T47D (cell line): ENCODE data around the gene SLC17A7.
A peak's percentile ranks its signal among the peaks of the same experiment; 100 is the strongest.

Source experiments
- DNase-seq, 2 experiments: peaks; one replicate each; pipeline versions ENCODE4 v3.0.0 to v3.0.0-alpha.2; 2011 to 2012; ENCODE audit warnings: low read depth in 1 of 2, low spot score in 1 of 2
- JUND ChIP-seq: IDR thresholded peaks from 2 replicates; pipeline ENCODE4 v1.6.1; 2012; ENCODE audit warnings: low read depth
- in situ Hi-C: cut with HindIII; loops from 2 replicates; pipeline ENCODE4 v1.10.0; 2016; ENCODE audit warnings: low sequenced_read_pairs, low pct_unique_long_range_greater_than_20kb

Gene SLC17A7

DNA sequence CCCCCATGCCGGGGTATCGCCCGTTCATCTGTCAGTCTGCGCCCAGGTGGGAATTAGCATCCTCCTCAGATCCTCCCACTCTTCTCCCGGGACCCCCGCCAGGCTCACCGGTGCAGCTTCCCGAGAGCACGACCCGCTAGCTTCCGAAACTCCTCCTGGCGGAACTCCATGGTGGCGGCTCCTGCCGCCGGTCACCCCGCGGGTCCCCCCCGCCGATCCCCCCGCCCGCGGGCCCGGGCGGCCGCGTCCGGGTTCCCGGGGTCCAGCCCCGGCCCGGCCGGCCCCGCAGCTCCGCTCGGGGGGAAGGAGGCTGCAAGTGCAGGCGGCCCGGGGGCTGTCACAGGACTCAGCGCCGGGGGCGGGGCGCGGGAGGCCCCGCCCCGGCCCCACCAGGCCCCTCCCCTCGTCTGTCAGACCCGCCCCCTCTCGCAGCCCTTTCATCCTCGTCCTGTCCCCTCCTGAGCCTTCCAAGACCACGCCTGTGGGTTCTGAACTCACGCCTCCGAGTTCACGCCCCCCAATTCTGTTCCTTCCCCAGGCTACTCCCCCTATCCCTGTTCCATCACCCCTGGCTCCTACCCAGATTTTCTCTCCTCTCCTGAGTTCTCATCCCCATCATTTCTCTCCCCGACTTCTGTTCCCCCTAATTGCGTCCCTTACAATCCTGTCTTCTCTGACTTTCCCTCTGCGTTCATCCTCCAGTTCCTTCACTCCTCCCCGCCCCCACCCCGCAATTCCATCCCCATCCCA, at the start of gene SLC17A7:
SLC17A7 (minus strand) TSS at position 318 of the 750 bp plus-strand sequence; CDS start at position 170, 148 bp downstream.
- peak in 1 of 2 experiments; percentile 15 for DNase-seq
- in situ Hi-C loops = no loop called here
- TF ChIP-seq JUND = no peak

DNA sequence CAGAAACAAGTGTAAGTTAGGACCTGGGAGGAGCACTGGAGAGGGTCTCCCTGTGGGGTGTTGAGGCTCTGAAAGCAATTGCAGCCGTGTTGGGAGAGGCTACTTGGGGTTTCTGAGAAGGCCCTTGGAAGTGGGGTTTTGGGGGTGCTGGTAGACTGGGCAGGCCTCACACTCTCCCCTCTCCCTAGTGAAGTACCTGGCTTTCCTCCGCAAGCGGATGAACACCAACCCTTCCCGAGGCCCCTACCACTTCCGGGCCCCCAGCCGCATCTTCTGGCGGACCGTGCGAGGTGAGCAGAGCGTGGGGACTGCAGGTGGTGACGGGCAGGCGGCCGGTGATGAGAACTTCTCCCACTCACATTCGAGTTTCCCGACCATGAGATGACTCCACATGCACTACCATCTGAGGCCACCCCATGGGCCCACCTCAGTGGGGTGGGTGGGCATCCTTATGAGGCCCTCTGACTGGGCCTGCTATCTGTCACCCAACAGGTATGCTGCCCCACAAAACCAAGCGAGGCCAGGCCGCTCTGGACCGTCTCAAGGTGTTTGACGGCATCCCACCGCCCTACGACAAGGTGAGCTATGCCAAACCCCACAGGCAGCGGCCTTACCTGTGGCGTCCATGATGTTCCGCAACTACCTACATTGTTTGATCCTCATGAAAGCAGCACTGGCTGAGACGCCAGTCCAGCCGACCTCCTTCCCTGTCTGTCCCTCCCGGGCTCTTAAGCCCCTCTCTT, 49.1 kb upstream of the SLC17A7 start:
- no peak for TF ChIP-seq JUND
- in situ Hi-C loops = no loop called here
- DNase-seq = no peak

DNA sequence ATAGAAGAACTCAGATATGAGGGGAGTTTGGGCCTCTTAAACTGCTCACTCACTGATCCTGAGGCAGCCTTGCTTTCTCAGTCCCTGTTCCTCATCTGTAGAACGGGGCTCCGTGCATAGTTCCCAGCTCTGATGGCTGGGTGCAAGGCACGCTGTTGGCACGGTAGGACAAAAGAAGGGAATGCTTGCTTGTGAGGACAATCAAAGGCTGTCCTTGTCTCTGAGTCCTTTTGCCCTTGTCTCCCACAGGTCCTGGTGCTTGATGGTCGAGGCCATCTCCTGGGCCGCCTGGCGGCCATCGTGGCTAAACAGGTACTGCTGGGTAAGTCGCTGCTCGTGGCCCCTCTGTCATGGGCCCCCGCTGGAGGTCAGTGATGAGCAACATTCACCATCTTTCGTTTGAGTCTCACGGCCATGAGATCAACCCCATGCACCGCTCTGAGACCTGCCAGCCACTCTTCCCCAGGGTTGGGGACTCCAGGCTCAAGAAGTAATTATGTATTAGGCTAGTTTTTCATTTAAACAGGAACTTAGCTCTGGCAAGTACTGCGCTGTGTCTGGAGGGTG, 48.4 kb upstream of the SLC17A7 start:
- in situ Hi-C loops = no loop called here
- no peak for TF ChIP-seq JUND
- DNase-seq = no peak

DNA sequence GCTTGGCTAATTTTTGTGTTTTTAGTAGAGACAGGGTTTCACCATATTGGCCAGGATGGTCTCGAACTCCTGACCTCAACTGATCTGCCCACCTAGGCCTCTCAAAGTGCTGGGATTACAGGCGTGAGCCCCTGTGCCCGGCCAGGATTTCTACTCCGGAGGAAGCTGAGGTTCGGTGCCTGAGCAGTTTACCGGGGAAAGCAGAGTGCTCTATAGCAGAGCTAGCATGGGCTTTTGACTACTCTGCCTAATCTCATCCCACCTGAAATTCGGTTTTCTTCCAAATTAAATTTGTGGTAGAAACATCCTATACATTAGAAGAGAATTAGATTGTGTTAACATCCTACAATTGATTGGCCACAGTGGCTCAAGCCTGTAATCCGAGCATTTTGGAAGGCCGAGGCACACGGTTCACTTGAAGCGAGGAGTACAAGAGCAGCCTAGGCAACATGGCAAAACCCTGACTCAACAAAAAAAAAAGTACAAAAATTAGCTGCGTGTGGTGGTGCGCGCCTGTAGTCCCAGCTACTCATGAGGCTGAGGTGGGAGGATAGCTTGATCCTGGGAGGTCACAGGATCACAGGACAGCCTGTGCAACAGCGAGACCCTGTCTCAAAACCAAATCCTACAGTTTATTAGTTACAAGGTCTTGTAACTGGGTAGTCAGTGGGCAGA, 47.7 kb upstream of the SLC17A7 start:
- no peak for DNase-seq
- TF ChIP-seq JUND = no peak
- in situ Hi-C loops = no loop called here

DNA sequence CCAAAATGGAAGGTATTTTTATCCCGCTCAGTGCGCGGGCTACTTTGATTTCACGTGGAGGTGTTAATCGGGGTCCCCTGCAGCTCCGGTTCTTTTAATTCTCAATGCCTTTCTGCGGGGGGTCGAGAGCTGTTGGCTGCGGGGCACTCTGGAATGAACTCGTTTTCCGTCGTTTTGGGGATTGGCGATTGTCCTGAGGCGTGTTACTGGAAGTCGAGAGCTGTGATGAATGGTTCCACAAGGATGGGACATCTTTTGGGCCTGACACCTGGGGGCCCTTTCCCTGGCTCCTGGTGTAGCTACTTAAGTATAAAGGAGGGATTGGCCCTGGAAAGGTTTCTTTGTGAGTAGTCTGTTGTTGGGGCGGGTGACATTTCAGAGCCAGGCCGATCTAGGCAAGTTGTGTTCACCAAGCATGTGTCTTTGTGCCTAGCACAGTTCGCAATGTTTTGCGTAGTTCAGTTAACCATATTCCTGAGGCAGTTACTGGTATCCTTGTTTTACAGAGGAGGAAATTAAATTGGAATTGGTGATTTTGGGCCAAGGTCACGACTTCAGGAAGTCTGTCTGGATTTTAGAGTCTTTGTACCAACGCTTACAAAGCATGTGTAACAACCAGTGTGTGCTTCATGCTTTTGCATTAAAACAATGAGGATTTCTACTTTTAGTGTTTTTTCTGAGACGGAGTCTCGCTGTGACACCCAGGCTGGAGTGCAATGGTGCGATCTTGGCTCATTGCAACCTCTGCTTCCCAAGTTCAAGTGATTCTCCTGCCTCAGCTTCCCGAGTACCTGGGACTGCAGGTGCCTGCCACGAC, 46.9 kb upstream of the SLC17A7 start:
- no peak for DNase-seq
- TF ChIP-seq JUND = no peak
- in situ Hi-C loops = no loop called here

DNA sequence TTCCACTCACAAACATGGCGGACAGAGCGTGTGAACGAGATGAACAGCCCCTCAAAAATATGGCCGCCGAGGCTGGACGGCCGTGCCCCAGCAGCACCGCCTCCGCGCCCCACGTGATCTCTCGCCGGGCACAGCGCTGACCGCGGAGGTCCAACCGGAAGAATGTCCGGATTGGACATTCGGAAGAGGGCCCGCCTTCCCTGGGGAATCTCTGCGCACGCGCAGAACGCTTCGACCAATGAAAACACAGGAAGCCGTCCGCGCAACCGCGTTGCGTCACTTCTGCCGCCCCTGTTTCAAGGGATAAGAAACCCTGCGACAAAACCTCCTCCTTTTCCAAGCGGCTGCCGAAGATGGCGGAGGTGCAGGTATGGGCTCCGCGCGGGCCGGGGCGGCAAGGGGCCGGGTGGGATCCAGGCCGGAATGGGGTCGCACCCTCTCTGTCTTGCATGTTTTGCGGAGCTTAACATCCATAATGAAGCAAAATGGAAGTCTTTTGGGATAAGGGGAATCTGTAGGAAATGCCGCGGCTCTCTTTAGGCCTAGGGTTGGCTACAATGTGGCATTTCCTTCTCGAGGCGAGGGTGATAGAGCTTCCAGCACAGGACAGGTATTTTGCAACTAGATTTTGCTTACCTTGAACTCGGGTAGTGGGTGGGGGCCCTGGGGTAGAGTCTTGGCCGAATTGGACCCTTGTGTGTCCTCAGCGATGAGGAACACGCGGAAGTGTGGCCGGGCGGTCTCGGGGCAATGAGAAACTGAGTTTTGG, 46.1 kb upstream of the SLC17A7 start, which contains the start of gene RPL13A:
RPL13A (plus strand) TSS at position 332 of the 769 bp plus-strand sequence; CDS start at position 354, 22 bp downstream.
- in situ Hi-C loops = no loop called here
- DNase-seq = peak; percentile 83 to 99

DNA sequence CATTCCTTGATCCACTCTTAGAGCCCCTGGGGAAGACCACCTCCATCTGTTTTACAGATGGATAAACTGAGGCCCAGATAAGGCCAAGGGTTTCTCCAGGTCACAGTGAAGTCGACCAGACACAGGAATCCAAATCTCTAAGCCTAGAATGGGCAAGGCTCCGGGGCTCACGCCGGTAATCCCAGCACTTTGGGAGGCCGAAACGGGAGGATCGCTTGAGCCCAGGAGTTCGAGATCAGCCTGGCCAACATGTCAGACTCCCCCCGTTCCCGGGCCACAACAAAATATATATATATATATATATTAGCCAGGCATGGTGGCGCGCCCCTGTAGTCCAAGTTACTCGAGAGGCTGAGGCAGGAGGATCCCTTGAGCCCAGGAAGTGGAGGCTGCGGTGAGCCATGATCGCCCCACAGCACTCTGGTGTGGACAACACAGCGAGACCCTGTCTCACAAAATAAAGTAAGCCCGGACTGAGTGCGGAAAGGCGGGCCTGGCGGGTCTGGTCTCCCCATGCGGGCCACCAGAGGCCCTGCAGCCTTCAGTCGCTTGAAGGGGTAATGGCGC, 45.5 kb upstream of the SLC17A7 start:
- no peak for DNase-seq
- in situ Hi-C loops = no loop called here
- no peak for TF ChIP-seq JUND

More for the DNA sequence above, 46.1 kb upstream of the SLC17A7 start, which contains the start of gene RPL13A:
- no peak; the same call in 1 of the 2 replicates for TF ChIP-seq JUND

DNA sequence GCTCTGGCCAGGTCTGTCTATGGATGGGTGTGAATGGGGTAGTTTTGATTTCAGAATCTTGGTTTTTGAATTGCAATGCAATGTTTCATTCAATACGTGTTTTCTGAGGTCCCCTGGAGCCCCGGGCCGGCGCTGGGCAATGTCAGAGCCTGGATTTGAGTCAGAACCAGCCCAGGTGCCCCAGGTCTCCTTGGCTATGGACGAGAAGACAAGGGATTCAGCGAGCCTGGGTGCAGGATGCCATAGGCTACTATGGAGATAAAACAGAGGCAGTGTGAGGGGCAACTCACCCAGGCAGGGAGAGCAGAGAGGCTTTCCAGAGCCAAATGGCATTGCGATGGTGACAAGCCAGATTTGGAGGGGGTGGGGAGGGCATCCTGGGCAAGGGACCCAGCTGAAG, 44.9 kb upstream of the SLC17A7 start:
- no peak for TF ChIP-seq JUND
- DNase-seq = no peak
- in situ Hi-C loops = no loop called here

DNA sequence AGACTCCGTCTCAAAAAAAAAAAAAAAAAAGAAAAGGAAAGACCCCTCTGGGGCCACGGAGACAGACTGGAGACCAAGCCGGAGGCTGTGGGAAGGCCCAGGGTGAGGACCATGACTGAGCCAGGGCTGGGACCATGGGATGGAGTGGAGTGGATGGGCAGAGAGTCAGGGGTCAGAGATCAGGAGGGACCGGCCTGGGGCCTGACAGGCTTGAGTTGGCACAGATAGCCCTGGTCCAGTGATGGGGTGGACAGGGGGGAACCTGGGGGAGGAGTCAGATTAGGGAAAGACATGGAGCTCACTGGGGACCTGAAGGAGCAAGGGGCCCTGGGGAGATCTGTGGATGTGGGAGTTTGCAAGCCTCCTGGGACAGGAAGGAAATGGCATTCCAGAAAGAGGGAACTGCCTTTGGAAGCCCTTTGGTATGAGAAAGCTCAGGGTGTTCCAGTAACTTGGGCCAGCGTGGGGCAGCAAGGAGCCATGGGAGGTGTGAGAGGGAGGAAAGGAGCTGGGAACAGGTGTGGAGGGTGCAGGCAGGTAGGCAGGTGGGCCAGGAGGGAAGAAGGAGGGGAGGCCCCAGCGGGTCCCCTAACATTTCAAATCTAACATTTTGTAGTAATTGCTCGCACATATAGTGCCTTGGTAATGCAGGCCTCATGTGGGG, 39.8 kb upstream of the SLC17A7 start:
- DNase-seq = no peak
- in situ Hi-C loops = no loop called here
- no peak for TF ChIP-seq JUND

DNA sequence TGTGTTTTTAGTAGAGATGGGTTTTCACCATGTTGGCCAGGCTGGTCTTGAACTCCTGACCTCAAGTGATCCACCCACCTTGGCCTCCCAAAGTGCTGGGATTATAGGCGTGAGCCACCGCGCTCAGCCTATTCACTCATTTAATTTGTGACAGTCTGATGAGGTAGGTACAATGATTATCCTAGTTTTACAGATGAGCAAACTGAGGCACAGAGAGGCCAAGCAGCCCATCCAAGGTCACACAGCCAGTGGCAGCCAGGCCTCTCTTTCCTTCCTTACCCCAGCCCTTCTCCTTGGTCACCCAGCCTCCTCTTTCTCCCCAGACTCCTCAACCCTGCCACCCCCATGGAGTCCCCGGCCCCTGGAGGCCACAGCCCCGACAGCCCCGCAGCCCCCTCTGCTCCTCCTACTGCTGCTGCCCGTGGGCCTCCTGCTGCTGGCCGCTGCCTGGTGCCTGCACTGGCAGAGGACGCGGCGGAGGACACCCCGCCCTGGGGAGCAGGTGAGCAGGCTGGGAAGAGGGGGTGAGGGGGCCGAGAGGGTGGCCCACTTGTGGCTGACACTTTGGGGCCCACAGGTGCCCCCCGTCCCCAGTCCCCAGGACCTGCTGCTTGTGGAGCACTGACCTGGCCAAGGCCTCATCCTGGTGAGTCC, 38.8 kb upstream of the SLC17A7 start:
- no peak for DNase-seq
- no peak for TF ChIP-seq JUND
- in situ Hi-C loops = no loop called here
